ENCODE measurements around the gene SYS1.
A peak's percentile ranks its signal among the peaks of the same experiment; 100 is the strongest.

Gene SYS1

GRCh38 chr20:45355209-45356084, 7.5 kb upstream of the SYS1 start:
- peak; percentile 74 for ATAC-seq

GRCh38 chr20:45358282-45359068, 4.5 kb upstream of the SYS1 start:
- ATAC-seq = no peak
- DNase-seq = no peak

More at GRCh38 chr20:45355209-45356084, 7.5 kb upstream of the SYS1 start:
- no peak for DNase-seq

- DNase-seq (no peak), ATAC-seq (no peak)
Measured at GRCh38 chr20:45359069-45359405, 3.9 kb upstream of the SYS1 start.

- DNase-seq = no peak
Measured at GRCh38 chr20:45359406-45360148, 3.4 kb upstream of the SYS1 start.

GRCh38 chr20:45361793-45362192, 1.2 kb upstream of the SYS1 start:
- ATAC-seq (no peak), DNase-seq (no peak)

More at GRCh38 chr20:45359406-45360148, 3.4 kb upstream of the SYS1 start:
- ATAC-seq = no peak

- DNase-seq = no peak
Measured at GRCh38 chr20:45363611-45364492, 896 bp downstream of the SYS1 start.

GRCh38 chr20:45365444-45365970, 2.6 kb downstream of the SYS1 start:
- ATAC-seq (no peak), DNase-seq (no peak)

More at GRCh38 chr20:45363611-45364492, 896 bp downstream of the SYS1 start:
- ATAC-seq = no peak

- no peak for ATAC-seq
- no peak for DNase-seq
Measured at GRCh38 chr20:45366192-45366591, 3.2 kb downstream of the SYS1 start.

GRCh38 chr20:45366631-45367030, 3.7 kb downstream of the SYS1 start:
- ATAC-seq = no peak
- DNase-seq = no peak

- no peak for DNase-seq
- no peak for ATAC-seq
Measured at GRCh38 chr20:45367126-45367525, 4.2 kb downstream of the SYS1 start.

- DNase-seq = no peak
- ATAC-seq = peak; percentile 54
Measured at GRCh38 chr20:45368221-45368980, 5.4 kb downstream of the SYS1 start.

GRCh38 chr20:45370571-45371160, 7.7 kb downstream of the SYS1 start:
- ATAC-seq (no peak), DNase-seq (no peak)

- ATAC-seq (no peak), DNase-seq (no peak)
Measured at GRCh38 chr20:45372241-45372640, 9.3 kb downstream of the SYS1 start.

- ATAC-seq (no peak), DNase-seq (no peak)
Measured at GRCh38 chr20:45372646-45373352, 9.8 kb downstream of the SYS1 start.

GRCh38 chr20:45373353-45374100, 10.6 kb downstream of the SYS1 start:
- ATAC-seq (peak; percentile 96), DNase-seq (peak; percentile 95)

GRCh38 chr20:45374101-45374467, 11.1 kb downstream of the SYS1 start:
- ATAC-seq = no peak
- DNase-seq = no peak

- ATAC-seq (no peak), DNase-seq (no peak)
Measured at GRCh38 chr20:45374966-45375365, 12.0 kb downstream of the SYS1 start.

- DNase-seq (no peak), ATAC-seq (no peak)
Measured at GRCh38 chr20:45377269-45377668, 14.3 kb downstream of the SYS1 start.

- ATAC-seq (no peak), DNase-seq (no peak)
Measured at GRCh38 chr20:45378191-45378590, 15.2 kb downstream of the SYS1 start, which contains the start of gene TP53TG5. TP53TG5 (minus strand) TSS chr20:45378325; CDS start chr20:45378236, 89 bp downstream.
